Measurements from ENCODE around the gene PTPRR.
"Not testable (repeated sequence)": the region's sequence is repeated elsewhere in the genome, so short reads cannot be mapped to it uniquely, and the experiment has no call there.

PTPRR gene

DNA sequence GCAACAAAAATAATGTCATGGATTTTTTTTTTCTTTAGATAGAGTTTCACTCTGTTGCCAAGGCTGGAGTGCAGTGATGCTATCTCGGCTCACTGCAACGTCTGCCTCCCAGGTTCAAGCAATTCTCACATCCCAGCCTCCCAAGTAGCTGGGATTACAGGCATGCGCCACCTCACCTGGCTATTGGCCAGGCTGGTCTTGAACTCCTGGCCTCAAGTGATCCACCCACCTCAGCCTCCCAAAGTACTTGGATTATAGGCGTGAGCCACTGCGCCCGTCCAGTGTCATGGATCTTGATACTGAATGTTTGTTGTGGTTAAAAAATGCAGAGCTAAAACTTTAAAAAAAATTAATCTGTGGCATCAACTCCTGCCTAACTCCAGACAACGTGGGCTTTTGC lies 175.5 kb downstream of the PTPRR start:
- no peaks in the 10 kb centered on the region for H3K9me3 ChIP-seq (ENCODE audit: control insufficient read depth, low read length)
- no peak overlapping the region for H3K4me3 ChIP-seq (ENCODE audit: low read depth, low read length)
- no peaks in the 10 kb centered on the region for H3K79me2 ChIP-seq
- no peak overlapping the region for H2AFZ ChIP-seq
- H3K9ac ChIP-seq = no peak overlapping the region
- no peak overlapping the region for H3K27ac ChIP-seq
- no peaks in the 10 kb centered on the region for H3K27me3 ChIP-seq (ENCODE audit: control insufficient read depth, insufficient read depth, low read length)
- no peaks in the 10 kb centered on the region for H3K4me1 ChIP-seq
- H3K4me2 ChIP-seq (ENCODE audit: low read length) = no peak overlapping the region
- TF ChIP-seq, protein P1, sequence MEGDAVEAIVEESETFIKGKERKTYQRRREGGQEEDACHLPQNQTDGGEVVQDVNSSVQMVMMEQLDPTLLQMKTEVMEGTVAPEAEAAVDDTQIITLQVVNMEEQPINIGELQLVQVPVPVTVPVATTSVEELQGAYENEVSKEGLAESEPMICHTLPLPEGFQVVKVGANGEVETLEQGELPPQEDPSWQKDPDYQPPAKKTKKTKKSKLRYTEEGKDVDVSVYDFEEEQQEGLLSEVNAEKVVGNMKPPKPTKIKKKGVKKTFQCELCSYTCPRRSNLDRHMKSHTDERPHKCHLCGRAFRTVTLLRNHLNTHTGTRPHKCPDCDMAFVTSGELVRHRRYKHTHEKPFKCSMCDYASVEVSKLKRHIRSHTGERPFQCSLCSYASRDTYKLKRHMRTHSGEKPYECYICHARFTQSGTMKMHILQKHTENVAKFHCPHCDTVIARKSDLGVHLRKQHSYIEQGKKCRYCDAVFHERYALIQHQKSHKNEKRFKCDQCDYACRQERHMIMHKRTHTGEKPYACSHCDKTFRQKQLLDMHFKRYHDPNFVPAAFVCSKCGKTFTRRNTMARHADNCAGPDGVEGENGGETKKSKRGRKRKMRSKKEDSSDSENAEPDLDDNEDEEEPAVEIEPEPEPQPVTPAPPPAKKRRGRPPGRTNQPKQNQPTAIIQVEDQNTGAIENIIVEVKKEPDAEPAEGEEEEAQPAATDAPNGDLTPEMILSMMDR (IDR thresholded peaks at IDR 0.05) = no peak
- no peaks in the 10 kb centered on the region for H3K36me3 ChIP-seq (ENCODE audit: control insufficient read depth, insufficient read depth, low read length)

GRCh38 chr12:70744178-70744577 lies 176.4 kb downstream of the PTPRR start:
- H2AFZ ChIP-seq = no peak overlapping the region
- no peaks in the 10 kb centered on the region for H3K79me2 ChIP-seq
- no peaks in the 10 kb centered on the region for H3K36me3 ChIP-seq (ENCODE audit: control insufficient read depth, insufficient read depth, low read length)
- H3K4me1 ChIP-seq = no peaks in the 10 kb centered on the region
- H3K4me3 ChIP-seq (ENCODE audit: low read depth, low read length) = no peak overlapping the region
- no peak overlapping the region for H3K27ac ChIP-seq
- H3K27me3 ChIP-seq (ENCODE audit: control insufficient read depth, insufficient read depth, low read length) = no peaks in the 10 kb centered on the region
- H3K9ac ChIP-seq = no peak overlapping the region
- TF ChIP-seq, protein P1 (IDR thresholded peaks at IDR 0.05) = no peak
- no peaks in the 10 kb centered on the region for H3K9me3 ChIP-seq (ENCODE audit: control insufficient read depth, low read length)
- no peak overlapping the region for H3K4me2 ChIP-seq (ENCODE audit: low read length)

DNA sequence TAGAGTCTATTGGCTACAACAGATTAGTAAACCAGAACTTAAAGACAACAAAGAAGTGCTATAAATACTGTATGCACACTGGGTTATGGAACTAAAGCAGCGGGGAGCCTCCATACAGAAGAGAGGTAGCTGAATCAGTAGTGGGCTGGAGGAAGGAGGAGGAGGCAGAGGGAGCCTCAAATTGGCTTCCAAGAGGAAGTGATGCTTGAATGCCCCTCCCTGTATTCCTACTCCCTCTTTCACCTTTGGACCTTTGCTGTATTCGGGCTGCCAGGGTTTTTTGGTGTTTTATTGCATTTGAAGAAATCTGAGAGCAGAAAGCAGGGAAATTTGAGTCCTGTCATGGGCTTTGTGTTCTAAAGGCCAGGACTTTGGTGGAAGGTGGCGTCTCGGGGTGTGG lies 179.3 kb downstream of the PTPRR start:
- Histone ChIP-seq H2AFZ (no peak overlapping the region), H3K36me3 (ENCODE audit: control insufficient read depth, insufficient read depth, low read length) (no peaks in the 10 kb centered on the region), H3K79me2 (no peaks in the 10 kb centered on the region), H3K4me1 (no peaks in the 10 kb centered on the region), H3K9ac (no peak overlapping the region), H3K4me2 (ENCODE audit: low read length) (no peak overlapping the region), H3K4me3 (ENCODE audit: low read depth, low read length) (no peak overlapping the region), H3K9me3 (ENCODE audit: control insufficient read depth, low read length) (no peaks in the 10 kb centered on the region), H3K27me3 (ENCODE audit: control insufficient read depth, insufficient read depth, low read length) (no peaks in the 10 kb centered on the region), H3K27ac (no peak overlapping the region)
- TF ChIP-seq, protein P1 (IDR thresholded peaks at IDR 0.05) = no peak

DNA sequence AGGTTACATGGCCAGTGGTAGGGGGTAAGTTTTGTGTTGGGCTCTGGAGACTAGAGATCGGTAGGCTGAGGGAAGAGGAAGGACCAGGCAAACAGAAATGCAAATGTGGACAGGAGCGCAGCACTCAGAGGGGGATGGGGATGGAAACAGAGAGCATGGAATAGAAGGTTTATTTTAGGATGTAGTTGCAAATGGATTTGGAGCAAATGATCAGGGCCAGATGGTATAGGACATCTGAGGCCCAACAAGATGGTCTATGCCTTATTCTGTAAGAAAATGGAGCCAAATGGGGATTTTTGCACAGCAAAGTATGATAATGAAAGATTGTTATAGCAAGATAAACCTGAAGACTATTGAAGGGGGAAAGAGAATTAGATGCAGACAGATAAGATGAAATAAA lies 180.8 kb downstream of the PTPRR start:
- H3K4me1 ChIP-seq = no peaks in the 10 kb centered on the region
- H3K27ac ChIP-seq = no peak overlapping the region
- no peak overlapping the region for H3K4me3 ChIP-seq (ENCODE audit: low read depth, low read length)
- H3K79me2 ChIP-seq = no peaks in the 10 kb centered on the region
- H2AFZ ChIP-seq = no peak overlapping the region
- no peaks in the 10 kb centered on the region for H3K36me3 ChIP-seq (ENCODE audit: control insufficient read depth, insufficient read depth, low read length)
- no peaks in the 10 kb centered on the region for H3K9me3 ChIP-seq (ENCODE audit: control insufficient read depth, low read length)
- H3K27me3 ChIP-seq (ENCODE audit: control insufficient read depth, insufficient read depth, low read length) = no peaks in the 10 kb centered on the region
- TF ChIP-seq, protein P1 (IDR thresholded peaks at IDR 0.05) = no peak
- H3K4me2 ChIP-seq (ENCODE audit: low read length) = no peak overlapping the region
- H3K9ac ChIP-seq = no peak overlapping the region

- H2AFZ ChIP-seq = no peak overlapping the region
- no peaks in the 10 kb centered on the region for H3K36me3 ChIP-seq (ENCODE audit: control insufficient read depth, insufficient read depth, low read length)
- H3K4me1 ChIP-seq = no peaks in the 10 kb centered on the region
- H3K9ac ChIP-seq = no peak overlapping the region
- no peak overlapping the region for H3K27ac ChIP-seq
- H3K4me3 ChIP-seq (ENCODE audit: low read depth, low read length) = no peak overlapping the region
- H3K27me3 ChIP-seq (ENCODE audit: control insufficient read depth, insufficient read depth, low read length) = no peaks in the 10 kb centered on the region
- no peak overlapping the region for H3K4me2 ChIP-seq (ENCODE audit: low read length)
- H3K79me2 ChIP-seq = no peaks in the 10 kb centered on the region
- TF ChIP-seq, protein P1 (IDR thresholded peaks at IDR 0.05) = no peak
- H3K9me3 ChIP-seq (ENCODE audit: control insufficient read depth, low read length) = no peaks in the 10 kb centered on the region
Observed at GRCh38 chr12:70736351-70737133, 184.0 kb downstream of the PTPRR start.

GRCh38 chr12:70735197-70735596 lies 185.3 kb downstream of the PTPRR start:
- not testable (repeated sequence) for H3K27me3 ChIP-seq (ENCODE audit: control insufficient read depth, insufficient read depth, low read length); H3K4me2 ChIP-seq (ENCODE audit: low read length); H3K9ac ChIP-seq; H2AFZ ChIP-seq; H3K4me1 ChIP-seq; H3K79me2 ChIP-seq; H3K9me3 ChIP-seq (ENCODE audit: control insufficient read depth, low read length); H3K36me3 ChIP-seq (ENCODE audit: control insufficient read depth, insufficient read depth, low read length); H3K27ac ChIP-seq; H3K4me3 ChIP-seq (ENCODE audit: low read depth, low read length)

Data from parathyroid adenoma (tissue), 2 donors.